ENCODE results near the gene EFEMP2. TPM values are rescaled to one million over a fixed set of nuclear protein-coding genes. Genes with fewer than 3 reads are reported as not detected.

The EFEMP2 gene
- total and polyA plus RNA-seq, 2 donors (not counting 3 experiments of a cell fraction or from before 2014, with no cell fraction given), result 81.7 to 207 TPM

DNA sequence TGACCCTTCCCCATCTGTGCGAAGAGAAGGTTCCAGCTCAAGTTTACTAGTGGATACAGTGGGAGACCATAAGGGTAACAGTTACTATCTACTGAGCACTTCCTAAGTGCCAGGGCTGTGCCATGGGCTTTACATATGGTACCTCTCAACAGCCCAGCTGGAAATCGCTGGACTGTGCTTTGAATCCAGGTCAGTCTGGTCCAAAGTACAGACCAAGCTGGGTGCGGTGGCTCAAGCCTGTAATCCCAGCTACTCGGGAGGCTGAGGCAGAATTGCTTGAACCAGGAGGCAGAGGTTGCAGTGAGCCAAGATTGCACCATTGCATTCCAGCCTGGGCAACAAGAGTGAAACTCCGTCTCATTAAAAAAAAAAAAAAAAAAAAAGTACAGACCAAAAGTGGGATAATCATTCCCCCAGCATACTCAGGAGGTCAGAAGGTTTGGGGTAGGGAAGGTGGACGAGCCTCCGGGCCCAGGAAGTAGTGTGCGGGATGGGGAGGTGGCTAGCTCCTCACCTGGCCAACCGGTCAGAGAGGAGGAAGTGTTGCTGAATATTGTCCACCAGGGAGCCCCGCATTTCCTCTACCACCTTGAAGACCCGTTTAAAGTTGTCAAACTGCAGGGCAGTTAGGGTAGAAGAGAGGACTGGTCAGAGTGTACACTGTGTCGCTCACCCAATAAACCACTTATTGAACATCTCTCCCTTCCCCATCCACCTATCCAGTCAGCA, 13.4 kb upstream of the EFEMP2 start:
- Histone ChIP-seq H3K9me1 (replicated peaks; ENCODE audit: control insufficient read depth, extremely low read depth, insufficient read depth, low read length) (no peaks in the 10 kb centered on the region), H3K27ac (ENCODE audit: insufficient read depth, low read depth, low read length) (no peak overlapping the region), H3K4me1 (ENCODE audit: control insufficient read depth, extremely low read depth, insufficient read depth, low read length) (peaks cover 29% of the 10 kb centered on the region), H3K36me3 (ENCODE audit: control insufficient read depth in 2 of 2, extremely low read depth in 1 of 2, insufficient read depth in 2 of 2, low read length in 2 of 2) (peaks cover 4 to 30% of the 10 kb centered on the region in 2 experiments), H3K9me3 (replicated peaks; ENCODE audit: control insufficient read depth, insufficient read depth, low read length) (no peaks in the 10 kb centered on the region), H3K79me2 (ENCODE audit: control insufficient read depth, insufficient read depth, low read length) (peaks cover 16% of the 10 kb centered on the region), H2AFZ (ENCODE audit: low read depth, low read length) (no peak overlapping the region), H3K27me3 (ENCODE audit: control insufficient read depth in 2 of 2, insufficient read depth in 2 of 2, low read length in 2 of 2) (no peaks in the 10 kb centered on the region), H3K4me2 (ENCODE audit: insufficient read depth, low read length) (no peak overlapping the region), H3K4me3 (replicated peaks in 1 of 3; ENCODE audit: insufficient read depth in 1 of 3, low read depth in 1 of 3, low read length in 3 of 3) (no peak overlapping the region), H3K9ac (replicated peaks; ENCODE audit: extremely low read depth, insufficient read depth, low read length) (no peak overlapping the region), H4K20me1 (replicated peaks; ENCODE audit: control insufficient read depth, extremely low read depth, insufficient read depth, low read length) (no peaks in the 10 kb centered on the region)
- POLR2A ChIA-PET, result interaction anchor here (1.7 to 1.9 kb wide), 2 partner anchors 15 to 27 kb away, joined by 4 to 17 read pairs; partner anchors contain the start of genes CFL1, FOSL1 and MUS81
- dilution Hi-C loops (cut with MboI; ENCODE audit: extremely low pct_ligation_motif_present, low sequenced_read_pairs) (no loop called here), intact Hi-C loops (cut with micrococcal nuclease) (loop anchor here (5.0 kb wide), 1 partner anchor 46 kb away; no protein-coding TSS in a partner anchor)
- CTCF ChIA-PET, result interaction anchor here (0.7 to 3.4 kb wide), 17 partner anchors 8 to 271 kb away, joined by 3 to 115 read pairs (median 9); partner anchors contain the start of genes AP5B1, CFL1, EFEMP2 and MUS81
- DNase-seq (ENCODE audit: low read depth, low spot score) (no peak), FAIRE-seq (no peak)
- TF ChIP-seq GATA2 (IDR thresholded peaks at IDR 0.05; ENCODE audit: insufficient read depth, insufficient read length, low read depth, low read length) (no peak), FOS (IDR thresholded peaks at IDR 0.05; ENCODE audit: borderline replicate concordance, insufficient read depth, low read length) (no peak), MYC (IDR thresholded peaks at IDR 0.05; ENCODE audit: low read depth, low read length) (no peak), EZH2 (IDR thresholded peaks at IDR 0.05; ENCODE audit: borderline replicate concordance, low read depth, low read length, severe bottlenecking) (no peak), POLR2AphosphoS5 (IDR thresholded peaks at IDR 0.05; ENCODE audit: insufficient read depth, low read depth, low read length) (no peak), JUN (IDR thresholded peaks at IDR 0.05; ENCODE audit: borderline replicate concordance, insufficient read depth, insufficient read length, low read depth) (no peak), POLR2A (IDR thresholded peaks at IDR 0.05; ENCODE audit: low read depth, low read length) (no peak)
- TF ChIP-seq, protein P1, sequence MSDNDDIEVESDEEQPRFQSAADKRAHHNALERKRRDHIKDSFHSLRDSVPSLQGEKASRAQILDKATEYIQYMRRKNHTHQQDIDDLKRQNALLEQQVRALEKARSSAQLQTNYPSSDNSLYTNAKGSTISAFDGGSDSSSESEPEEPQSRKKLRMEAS (IDR thresholded peaks at IDR 0.05; ENCODE audit: insufficient read depth, insufficient read length), result no peak
- TF ChIP-seq, protein P2, sequence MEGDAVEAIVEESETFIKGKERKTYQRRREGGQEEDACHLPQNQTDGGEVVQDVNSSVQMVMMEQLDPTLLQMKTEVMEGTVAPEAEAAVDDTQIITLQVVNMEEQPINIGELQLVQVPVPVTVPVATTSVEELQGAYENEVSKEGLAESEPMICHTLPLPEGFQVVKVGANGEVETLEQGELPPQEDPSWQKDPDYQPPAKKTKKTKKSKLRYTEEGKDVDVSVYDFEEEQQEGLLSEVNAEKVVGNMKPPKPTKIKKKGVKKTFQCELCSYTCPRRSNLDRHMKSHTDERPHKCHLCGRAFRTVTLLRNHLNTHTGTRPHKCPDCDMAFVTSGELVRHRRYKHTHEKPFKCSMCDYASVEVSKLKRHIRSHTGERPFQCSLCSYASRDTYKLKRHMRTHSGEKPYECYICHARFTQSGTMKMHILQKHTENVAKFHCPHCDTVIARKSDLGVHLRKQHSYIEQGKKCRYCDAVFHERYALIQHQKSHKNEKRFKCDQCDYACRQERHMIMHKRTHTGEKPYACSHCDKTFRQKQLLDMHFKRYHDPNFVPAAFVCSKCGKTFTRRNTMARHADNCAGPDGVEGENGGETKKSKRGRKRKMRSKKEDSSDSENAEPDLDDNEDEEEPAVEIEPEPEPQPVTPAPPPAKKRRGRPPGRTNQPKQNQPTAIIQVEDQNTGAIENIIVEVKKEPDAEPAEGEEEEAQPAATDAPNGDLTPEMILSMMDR (IDR thresholded peaks at IDR 0.05; ENCODE audit: extremely low read depth in 1 of 2, insufficient read depth in 1 of 2, low read depth in 1 of 2, low read length in 2 of 2), result no peak
- BruUV-seq (replicated peaks), result no TSS peak
